Measurements from ENCODE around the gene SELENOV.
A peak's percentile ranks its signal among the peaks of the same experiment; 100 is the strongest.

Gene SELENOV

GRCh38 chr19:39497996-39498797 is 16.7 kb upstream of the SELENOV start:
- H3K36me3 ChIP-seq (replicated peaks; ENCODE audit: low read depth, low read length), result no peaks in the 10 kb centered on the region
- H3K27ac ChIP-seq (ENCODE audit: low read length), result no peak overlapping the region
- peak overlapping the region; percentile 96 for H3K4me2 ChIP-seq (ENCODE audit: low read length)
- H3K9ac ChIP-seq (ENCODE audit: low read length), result peak overlapping the region; percentile 45
- no peaks in the 10 kb centered on the region for H4K20me1 ChIP-seq (ENCODE audit: insufficient read depth, low read length)
- H2AFZ ChIP-seq (ENCODE audit: low read depth, low read length), result peak overlapping the region; percentile 96
- peaks cover 10% of the 10 kb centered on the region for H3K4me1 ChIP-seq (ENCODE audit: low read length)
- H3K27me3 ChIP-seq (ENCODE audit: low read depth, low read length), result peaks cover 12% of the 10 kb centered on the region
- TF ChIP-seq EZH2phosphoT487 (IDR thresholded peaks at IDR 0.05; ENCODE audit: low read depth) (no peak), CTCF (IDR thresholded peaks at IDR 0.05; ENCODE audit: low read depth, low read length) (peak; percentile 84)
- no peaks in the 10 kb centered on the region for H3K9me3 ChIP-seq (ENCODE audit: insufficient read depth, low read length)
- H3K4me3 ChIP-seq (ENCODE audit: low read length), result peak overlapping the region; percentile 75
- H3K79me2 ChIP-seq (ENCODE audit: low read length), result no peaks in the 10 kb centered on the region

- H4K20me1 ChIP-seq (ENCODE audit: insufficient read depth, low read length), result no peaks in the 10 kb centered on the region
- H3K27ac ChIP-seq (ENCODE audit: low read length), result no peak within 1 kb of the TSS
- no peaks in the 10 kb centered on the region for H3K36me3 ChIP-seq (replicated peaks; ENCODE audit: low read depth, low read length)
- TF ChIP-seq CTCF (IDR thresholded peaks at IDR 0.05; ENCODE audit: low read depth, low read length) (no peak), EZH2phosphoT487 (IDR thresholded peaks at IDR 0.05; ENCODE audit: low read depth) (no peak)
- peak within 1 kb of the TSS; percentile 96 for H3K4me2 ChIP-seq (ENCODE audit: low read length)
- H3K9ac ChIP-seq (ENCODE audit: low read length), result peak within 1 kb of the TSS; percentile 45
- peaks cover 10% of the 10 kb centered on the region for H3K4me1 ChIP-seq (ENCODE audit: low read length)
- peak within 1 kb of the TSS; percentile 75 for H3K4me3 ChIP-seq (ENCODE audit: low read length)
- no peaks in the 10 kb centered on the region for H3K79me2 ChIP-seq (ENCODE audit: low read length)
- peaks cover 12% of the 10 kb centered on the region for H3K27me3 ChIP-seq (ENCODE audit: low read depth, low read length)
- no peaks in the 10 kb centered on the region for H3K9me3 ChIP-seq (ENCODE audit: insufficient read depth, low read length)
- peak within 1 kb of the TSS; percentile 96 for H2AFZ ChIP-seq (ENCODE audit: low read depth, low read length)
These were observed 15.9 kb upstream of the SELENOV start, which contains the start of gene DLL3 for GRCh38 chr19:39498798-39499642. TSS of gene DLL3 (plus strand) at chr19:39498947. CDS start at chr19:39498975, 28 bp downstream.

- no peaks in the 10 kb centered on the region for H3K36me3 ChIP-seq (replicated peaks; ENCODE audit: low read depth, low read length)
- H3K9me3 ChIP-seq (ENCODE audit: insufficient read depth, low read length), result no peaks in the 10 kb centered on the region
- H3K4me2 ChIP-seq (ENCODE audit: low read length), result no peak overlapping the region
- no peak overlapping the region for H3K27ac ChIP-seq (ENCODE audit: low read length)
- H3K4me3 ChIP-seq (ENCODE audit: low read length), result no peak overlapping the region
- no peak for TF ChIP-seq EZH2phosphoT487 (IDR thresholded peaks at IDR 0.05; ENCODE audit: low read depth)
- TF ChIP-seq CTCF (IDR thresholded peaks at IDR 0.05; ENCODE audit: low read depth, low read length), result no peak
- H3K4me1 ChIP-seq (ENCODE audit: low read length), result peaks cover 10% of the 10 kb centered on the region
- no peaks in the 10 kb centered on the region for H4K20me1 ChIP-seq (ENCODE audit: insufficient read depth, low read length)
- H3K9ac ChIP-seq (ENCODE audit: low read length), result no peak overlapping the region
- no peak overlapping the region for H2AFZ ChIP-seq (ENCODE audit: low read depth, low read length)
- H3K79me2 ChIP-seq (ENCODE audit: low read length), result no peaks in the 10 kb centered on the region
- H3K27me3 ChIP-seq (ENCODE audit: low read depth, low read length), result peaks cover 12% of the 10 kb centered on the region
These were observed 15.0 kb upstream of the SELENOV start for GRCh38 chr19:39499932-39500331.

- H3K4me2 ChIP-seq (ENCODE audit: low read length), result no peak overlapping the region
- no peak overlapping the region for H3K4me3 ChIP-seq (ENCODE audit: low read length)
- TF ChIP-seq CTCF (IDR thresholded peaks at IDR 0.05; ENCODE audit: low read depth, low read length) (no peak), EZH2phosphoT487 (IDR thresholded peaks at IDR 0.05; ENCODE audit: low read depth) (no peak)
These were observed 14.4 kb upstream of the SELENOV start for GRCh38 chr19:39500543-39500942.

More at GRCh38 chr19:39500543-39500942, 14.4 kb upstream of the SELENOV start:
- H3K36me3 ChIP-seq (replicated peaks; ENCODE audit: low read depth, low read length), result no peaks in the 10 kb centered on the region
- H3K79me2 ChIP-seq (ENCODE audit: low read length), result no peaks in the 10 kb centered on the region
- H3K27ac ChIP-seq (ENCODE audit: low read length), result no peak overlapping the region
- no peak overlapping the region for H2AFZ ChIP-seq (ENCODE audit: low read depth, low read length)
- peaks cover 12% of the 10 kb centered on the region for H3K27me3 ChIP-seq (ENCODE audit: low read depth, low read length)
- H3K9me3 ChIP-seq (ENCODE audit: insufficient read depth, low read length), result no peaks in the 10 kb centered on the region
- H3K4me1 ChIP-seq (ENCODE audit: low read length), result peaks cover 10% of the 10 kb centered on the region
- H4K20me1 ChIP-seq (ENCODE audit: insufficient read depth, low read length), result no peaks in the 10 kb centered on the region
- H3K9ac ChIP-seq (ENCODE audit: low read length), result no peak overlapping the region

Measured in OCI-LY3 (cell line).